Measurements from ENCODE around the gene CLIC1.
A peak's percentile ranks its signal among the peaks of the same experiment; 100 is the strongest.

The CLIC1 gene

DNA sequence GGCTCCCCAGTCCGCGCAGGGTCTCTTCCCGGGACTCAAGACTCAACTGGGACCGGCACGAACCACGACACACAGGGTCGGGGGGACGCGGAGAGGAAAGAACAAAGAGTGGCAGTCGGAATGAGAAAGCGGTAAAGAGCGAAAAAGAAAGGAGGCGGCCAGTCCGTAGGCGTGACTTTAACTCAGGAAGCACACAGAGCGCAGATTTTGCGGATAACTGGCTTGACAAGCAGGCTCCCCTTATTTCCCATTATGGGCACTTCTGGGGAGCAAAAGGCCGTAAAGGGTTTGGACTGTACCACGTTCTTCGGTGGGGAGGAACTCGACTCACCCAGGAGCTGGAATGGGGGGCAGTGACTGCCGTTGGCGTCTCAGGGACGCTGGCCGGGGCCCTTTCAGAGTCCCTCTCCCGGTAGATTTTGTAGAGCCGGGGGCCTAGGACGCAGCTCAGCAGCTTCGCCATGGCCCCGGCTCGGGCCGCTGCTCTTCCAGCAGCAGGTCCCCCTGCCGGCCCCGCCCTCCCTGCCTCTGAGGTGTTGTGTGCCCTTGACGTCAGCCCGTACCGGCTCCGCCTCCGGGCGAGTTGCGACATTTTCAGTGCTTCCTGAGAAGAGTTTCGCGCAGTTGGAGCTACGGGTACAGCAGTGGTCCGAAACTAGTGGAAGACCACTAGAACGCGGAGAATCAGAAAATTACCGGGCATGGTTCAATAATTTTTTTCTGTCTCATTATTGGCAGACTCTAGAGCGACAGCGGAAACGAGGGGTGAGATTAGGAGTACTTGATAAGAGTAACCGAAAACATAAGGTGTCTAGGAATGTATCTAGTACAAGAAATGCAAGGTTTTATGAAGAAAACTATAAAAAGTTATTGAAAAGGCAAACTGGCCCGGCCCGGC is 33.3 kb downstream of the CLIC1 start, which contains the start of gene ABHD16A (continued):
- TF ChIP-seq ZFP69B (tag by site-specific recombination; IDR thresholded peaks at IDR 0.05), result 0 out of 2 replicates have a peak, but pooled peaks have one; percentile 26
- no peak for TF ChIP-seq HOXA7 (CRISPR knock-in tag; IDR thresholded peaks at IDR 0.05; ENCODE audit: borderline replicate concordance)
- no peak for TF ChIP-seq ZNF350 (tag by site-specific recombination; IDR thresholded peaks at IDR 0.05)
- TF ChIP-seq ZNF791 (tag by site-specific recombination; IDR thresholded peaks at IDR 0.05), result no peak
- no peak for TF ChIP-seq RBAK (tag by site-specific recombination; IDR thresholded peaks at IDR 0.05)
- TF ChIP-seq KLF17 (tag by site-specific recombination; IDR thresholded peaks at IDR 0.05), result peak; percentile 79
- peak; percentile 81 for TF ChIP-seq ZNF660 (tag by site-specific recombination; IDR thresholded peaks at IDR 0.05)
- TF ChIP-seq ZNF704 (tag by site-specific recombination; IDR thresholded peaks at IDR 0.05), result no peak
- TF ChIP-seq, protein P1, sequence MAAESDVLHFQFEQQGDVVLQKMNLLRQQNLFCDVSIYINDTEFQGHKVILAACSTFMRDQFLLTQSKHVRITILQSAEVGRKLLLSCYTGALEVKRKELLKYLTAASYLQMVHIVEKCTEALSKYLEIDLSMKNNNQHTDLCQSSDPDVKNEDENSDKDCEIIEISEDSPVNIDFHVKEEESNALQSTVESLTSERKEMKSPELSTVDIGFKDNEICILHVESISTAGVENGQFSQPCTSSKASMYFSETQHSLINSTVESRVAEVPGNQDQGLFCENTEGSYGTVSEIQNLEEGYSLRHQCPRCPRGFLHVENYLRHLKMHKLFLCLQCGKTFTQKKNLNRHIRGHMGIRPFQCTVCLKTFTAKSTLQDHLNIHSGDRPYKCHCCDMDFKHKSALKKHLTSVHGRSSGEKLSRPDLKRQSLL (tag by site-specific recombination; IDR thresholded peaks at IDR 0.05), result no peak
- peak; percentile 55; the same call in 1 of the 2 replicates for TF ChIP-seq EGR2 (tag by site-specific recombination; IDR thresholded peaks at IDR 0.05; ENCODE audit: low read depth)
- TF ChIP-seq ZNF548 (tag by site-specific recombination; IDR thresholded peaks at IDR 0.05), result no peak
- 0 out of 2 replicates have a peak, but pooled peaks have one; percentile 32 for TF ChIP-seq PRDM4 (tag by site-specific recombination; IDR thresholded peaks at IDR 0.05)
- TF ChIP-seq, protein P2, sequence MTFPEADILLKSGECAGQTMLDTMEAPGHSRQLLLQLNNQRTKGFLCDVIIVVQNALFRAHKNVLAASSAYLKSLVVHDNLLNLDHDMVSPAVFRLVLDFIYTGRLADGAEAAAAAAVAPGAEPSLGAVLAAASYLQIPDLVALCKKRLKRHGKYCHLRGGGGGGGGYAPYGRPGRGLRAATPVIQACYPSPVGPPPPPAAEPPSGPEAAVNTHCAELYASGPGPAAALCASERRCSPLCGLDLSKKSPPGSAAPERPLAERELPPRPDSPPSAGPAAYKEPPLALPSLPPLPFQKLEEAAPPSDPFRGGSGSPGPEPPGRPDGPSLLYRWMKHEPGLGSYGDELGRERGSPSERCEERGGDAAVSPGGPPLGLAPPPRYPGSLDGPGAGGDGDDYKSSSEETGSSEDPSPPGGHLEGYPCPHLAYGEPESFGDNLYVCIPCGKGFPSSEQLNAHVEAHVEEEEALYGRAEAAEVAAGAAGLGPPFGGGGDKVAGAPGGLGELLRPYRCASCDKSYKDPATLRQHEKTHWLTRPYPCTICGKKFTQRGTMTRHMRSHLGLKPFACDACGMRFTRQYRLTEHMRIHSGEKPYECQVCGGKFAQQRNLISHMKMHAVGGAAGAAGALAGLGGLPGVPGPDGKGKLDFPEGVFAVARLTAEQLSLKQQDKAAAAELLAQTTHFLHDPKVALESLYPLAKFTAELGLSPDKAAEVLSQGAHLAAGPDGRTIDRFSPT (tag by site-specific recombination; IDR thresholded peaks at IDR 0.05), result no peak
- TF ChIP-seq KLF1 (tag by site-specific recombination; IDR thresholded peaks at IDR 0.05), result no peak; the same call in 1 of the 2 replicates
- TF ChIP-seq ZNF112 (tag by site-specific recombination; IDR thresholded peaks at IDR 0.05), result no peak
- no peak for TF ChIP-seq ZBTB49 (tag by site-specific recombination; IDR thresholded peaks at IDR 0.05; ENCODE audit: low read depth)
- TF ChIP-seq ZNF16 (tag by site-specific recombination; IDR thresholded peaks at IDR 0.05; ENCODE audit: low read depth), result no peak
- TF ChIP-seq ZBTB7A (tag by site-specific recombination; IDR thresholded peaks at IDR 0.05; ENCODE audit: low read depth), result no peak
- no peak for TF ChIP-seq ZNF610 (tag by site-specific recombination; IDR thresholded peaks at IDR 0.05; ENCODE audit: borderline replicate concordance)
- no peak for TF ChIP-seq ZNF626 (tag by site-specific recombination; IDR thresholded peaks at IDR 0.05)
- TF ChIP-seq YY2 (tag by site-specific recombination; IDR thresholded peaks at IDR 0.05), result no peak
- TF ChIP-seq ZNF664 (tag by site-specific recombination; IDR thresholded peaks at IDR 0.05), result no peak
- peak; percentile 25; the same call in 1 of the 2 replicates for TF ChIP-seq ZNF600 (tag by site-specific recombination; IDR thresholded peaks at IDR 0.05)
- TF ChIP-seq ZNF560 (tag by site-specific recombination; IDR thresholded peaks at IDR 0.05; ENCODE audit: borderline replicate concordance), result no peak
- no peak for TF ChIP-seq TCF7L2 (IDR thresholded peaks at IDR 0.05; ENCODE audit: borderline replicate concordance, low read depth, low read length)
- peak; percentile 76; the same call in 1 of the 2 replicates for TF ChIP-seq ZXDB (tag by site-specific recombination; IDR thresholded peaks at IDR 0.05)
- no peak for TF ChIP-seq ZNF362 (tag by site-specific recombination; IDR thresholded peaks at IDR 0.05)
- TF ChIP-seq ZNF624 (tag by site-specific recombination; IDR thresholded peaks at IDR 0.05), result no peak

Measured in HEK293 (cell line).